GM19468 (cell line): ENCODE measurements around the gene SMYD4.
"Not testable (repeated sequence)": the region's sequence is repeated elsewhere in the genome, so short reads cannot be mapped to it uniquely, and the experiment has no call there.

ENCODE experiments used
- ATAC-seq: cut with Tn5 transposase; IDR thresholded peaks from one replicate; pipeline ENCODE4 v1.9.1; 2021; ENCODE audit warnings: mild to moderate bottlenecking, moderate library complexity, moderate number of reproducible peaks; ENCODE audit not compliant: unreplicated experiment; ENCODE audit errors: extremely low read depth

The SMYD4 gene, protein sequence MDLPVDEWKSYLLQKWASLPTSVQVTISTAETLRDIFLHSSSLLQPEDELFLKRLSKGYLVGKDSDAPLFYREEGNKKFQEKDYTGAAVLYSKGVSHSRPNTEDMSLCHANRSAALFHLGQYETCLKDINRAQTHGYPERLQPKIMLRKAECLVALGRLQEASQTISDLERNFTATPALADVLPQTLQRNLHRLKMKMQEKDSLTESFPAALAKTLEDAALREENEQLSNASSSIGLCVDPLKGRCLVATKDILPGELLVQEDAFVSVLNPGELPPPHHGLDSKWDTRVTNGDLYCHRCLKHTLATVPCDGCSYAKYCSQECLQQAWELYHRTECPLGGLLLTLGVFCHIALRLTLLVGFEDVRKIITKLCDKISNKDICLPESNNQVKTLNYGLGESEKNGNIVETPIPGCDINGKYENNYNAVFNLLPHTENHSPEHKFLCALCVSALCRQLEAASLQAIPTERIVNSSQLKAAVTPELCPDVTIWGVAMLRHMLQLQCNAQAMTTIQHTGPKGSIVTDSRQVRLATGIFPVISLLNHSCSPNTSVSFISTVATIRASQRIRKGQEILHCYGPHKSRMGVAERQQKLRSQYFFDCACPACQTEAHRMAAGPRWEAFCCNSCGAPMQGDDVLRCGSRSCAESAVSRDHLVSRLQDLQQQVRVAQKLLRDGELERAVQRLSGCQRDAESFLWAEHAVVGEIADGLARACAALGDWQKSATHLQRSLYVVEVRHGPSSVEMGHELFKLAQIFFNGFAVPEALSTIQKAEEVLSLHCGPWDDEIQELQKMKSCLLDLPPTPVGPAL

GRCh38 chr17:1829592-1830257, at the start of gene SMYD4, which contains the start of gene RPA1:
SMYD4 (minus strand) TSS chr17:1829902; CDS start chr17:1827994, 1,908 bp downstream.
RPA1 (plus strand) TSS chr17:1830005; CDS start chr17:1830094, 89 bp downstream.
- ATAC-seq: peak; percentile 44

- no peak for ATAC-seq
These were observed 48.9 kb upstream of the SMYD4 start for GRCh38 chr17:1878419-1879121.

DNA sequence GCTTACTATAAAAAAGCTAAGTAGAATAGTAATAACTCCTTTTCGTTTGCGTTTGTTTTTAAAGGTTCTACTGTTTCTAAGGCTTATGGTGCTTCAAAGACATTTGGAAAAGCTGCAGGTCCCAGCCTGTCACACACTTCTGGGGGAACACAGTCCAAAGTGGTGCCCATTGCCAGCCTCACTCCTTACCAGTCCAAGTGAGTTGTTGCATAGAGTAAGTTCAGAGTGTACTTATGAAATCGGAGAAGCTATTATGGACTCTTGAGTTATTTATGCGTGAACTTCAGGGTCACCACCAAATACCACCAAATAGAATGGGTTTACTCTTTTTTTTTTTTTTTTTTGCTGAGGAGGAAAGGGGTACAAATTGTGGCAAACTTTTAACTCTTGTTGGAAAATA, 45.9 kb upstream of the SMYD4 start:
- no peak for ATAC-seq

DNA sequence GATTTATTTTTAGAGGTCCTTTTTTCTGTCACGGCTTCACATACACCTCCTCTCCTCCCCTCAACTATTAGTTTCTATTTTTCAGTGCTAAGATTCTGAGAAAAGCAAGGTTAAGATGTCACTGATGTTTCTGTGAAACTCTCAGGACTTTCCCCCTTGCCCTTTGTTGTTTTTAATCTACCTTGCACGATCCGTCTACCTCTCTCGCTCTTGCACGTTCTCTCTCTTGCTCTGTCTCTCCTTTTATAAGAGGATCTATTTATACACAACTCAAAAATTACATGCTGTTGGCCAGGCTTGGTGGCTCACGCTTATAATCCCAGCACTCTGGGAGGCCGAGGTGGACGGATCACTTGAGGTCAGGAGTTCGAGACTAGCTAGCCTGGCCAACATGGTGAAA, 43.7 kb upstream of the SMYD4 start:
- ATAC-seq: no peak

DNA sequence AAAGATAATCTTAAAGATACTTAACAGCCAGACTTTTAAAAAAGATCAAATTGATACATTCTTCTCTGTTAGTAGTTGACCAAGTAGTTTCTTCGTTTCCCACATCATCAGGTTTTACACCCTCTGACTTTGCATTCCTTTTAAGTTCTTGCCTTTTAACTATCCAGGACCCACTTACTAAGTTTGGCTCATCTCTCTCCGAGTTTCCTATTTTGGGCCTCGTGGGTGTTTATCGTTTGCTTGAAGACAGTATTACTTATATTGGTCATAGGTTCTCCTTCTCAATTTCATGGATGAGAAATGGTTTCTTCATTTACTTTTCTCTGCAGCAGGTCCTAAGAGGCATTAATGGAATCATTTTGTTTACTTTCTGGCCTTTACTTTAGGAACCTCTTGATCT, 43.3 kb upstream of the SMYD4 start:
- no peak for ATAC-seq

- ATAC-seq: no peak
These were observed 42.6 kb upstream of the SMYD4 start for GRCh38 chr17:1872254-1872653.

DNA sequence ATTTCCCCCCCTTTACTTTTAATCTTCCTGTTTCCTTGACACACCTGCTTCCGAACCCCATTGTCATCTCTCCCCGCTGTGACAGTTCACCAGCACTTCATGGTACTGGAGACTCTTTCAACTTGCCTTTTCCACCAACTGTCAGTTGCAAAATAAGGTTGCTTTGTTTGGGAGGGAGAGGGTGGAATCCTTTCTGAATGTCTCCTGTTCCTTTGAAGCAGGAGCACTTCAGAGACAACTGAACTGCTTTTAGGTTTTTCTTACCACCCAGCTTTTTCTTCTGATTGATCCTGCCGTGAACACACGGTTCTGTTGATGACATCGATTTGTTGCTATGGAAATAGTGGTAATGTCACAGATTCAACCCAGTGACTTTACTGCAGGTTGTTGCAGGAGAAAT, 42.1 kb upstream of the SMYD4 start:
- no peak for ATAC-seq

DNA sequence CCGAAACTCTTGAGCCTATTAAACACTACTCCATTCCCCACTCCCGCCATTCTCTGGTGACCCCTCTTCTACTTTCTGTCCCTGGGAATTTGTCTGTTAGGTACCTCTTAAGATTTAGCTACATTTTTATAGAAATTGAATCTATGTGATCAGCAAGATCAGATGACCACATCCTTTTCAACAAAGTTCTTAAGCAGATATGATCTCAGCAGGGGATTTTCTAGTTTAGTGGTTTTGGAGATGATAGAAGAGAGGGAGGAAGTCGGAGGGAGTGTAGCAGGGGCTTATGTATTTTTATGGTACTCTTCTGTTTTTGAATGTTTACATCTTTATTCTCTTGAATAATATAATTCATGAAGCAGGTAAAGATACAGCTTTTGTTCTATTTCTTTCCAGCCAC, 40.9 kb upstream of the SMYD4 start:
- no peak for ATAC-seq

- ATAC-seq: no peak
These were observed 38.4 kb upstream of the SMYD4 start for GRCh38 chr17:1868090-1868489.

GRCh38 chr17:1867307-1867706, 37.6 kb upstream of the SMYD4 start:
- no peak for ATAC-seq

GRCh38 chr17:1865252-1866037, 35.7 kb upstream of the SMYD4 start:
- ATAC-seq: no peak

DNA sequence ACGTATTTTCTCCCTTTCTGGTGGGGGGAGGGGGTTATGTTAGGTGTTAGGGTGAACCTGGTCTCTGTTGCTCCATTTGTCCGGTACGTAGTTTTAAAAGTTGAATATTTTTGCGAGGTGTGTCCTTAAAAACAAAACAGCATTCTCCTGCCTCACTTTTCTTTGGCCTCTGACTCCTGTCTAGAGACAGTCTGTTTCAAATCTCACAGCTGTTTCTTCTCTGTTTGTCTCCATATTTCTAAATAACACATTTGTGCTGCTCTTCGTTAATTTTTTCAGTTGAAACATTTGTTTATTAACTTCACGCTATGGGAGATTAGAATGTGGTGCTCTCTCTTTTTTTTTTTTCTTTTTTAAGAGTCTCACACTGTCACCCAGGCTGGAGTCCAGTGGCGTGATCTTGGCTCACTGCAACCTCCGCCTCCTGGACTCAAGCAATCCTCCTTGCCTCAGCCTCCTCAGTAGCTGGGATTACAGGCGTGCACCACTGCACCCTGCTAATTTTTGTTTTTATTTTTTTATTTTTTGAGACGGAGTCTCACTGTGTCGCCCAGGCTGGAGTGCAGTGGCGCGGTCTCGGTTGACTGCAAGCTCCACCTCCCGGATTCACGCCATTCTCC, 31.8 kb upstream of the SMYD4 start:
- ATAC-seq: no peak

- no peak for ATAC-seq
These were observed 31.3 kb upstream of the SMYD4 start for GRCh38 chr17:1860978-1861377.

DNA sequence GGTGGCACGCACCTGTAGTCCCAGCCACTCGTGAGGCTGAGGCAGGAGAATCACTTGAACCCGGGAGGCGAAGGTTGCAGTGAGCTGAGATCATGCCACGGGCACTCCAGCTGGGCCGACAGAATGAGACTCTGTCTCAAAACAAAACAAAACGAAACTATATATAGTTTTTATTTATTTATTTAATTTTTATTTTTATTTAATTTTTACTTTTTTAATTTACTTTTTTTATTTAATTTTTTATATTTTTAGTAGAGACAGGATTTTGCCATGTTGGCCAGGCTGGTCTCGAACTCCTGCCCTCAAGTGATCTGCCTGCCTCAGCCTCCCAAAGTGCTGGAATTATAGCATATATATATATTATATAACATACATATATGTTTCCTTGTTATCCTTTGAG, 26.8 kb upstream of the SMYD4 start:
- not testable (repeated sequence) for ATAC-seq

- no peak for ATAC-seq
These were observed 24.0 kb upstream of the SMYD4 start for GRCh38 chr17:1853698-1854097.

DNA sequence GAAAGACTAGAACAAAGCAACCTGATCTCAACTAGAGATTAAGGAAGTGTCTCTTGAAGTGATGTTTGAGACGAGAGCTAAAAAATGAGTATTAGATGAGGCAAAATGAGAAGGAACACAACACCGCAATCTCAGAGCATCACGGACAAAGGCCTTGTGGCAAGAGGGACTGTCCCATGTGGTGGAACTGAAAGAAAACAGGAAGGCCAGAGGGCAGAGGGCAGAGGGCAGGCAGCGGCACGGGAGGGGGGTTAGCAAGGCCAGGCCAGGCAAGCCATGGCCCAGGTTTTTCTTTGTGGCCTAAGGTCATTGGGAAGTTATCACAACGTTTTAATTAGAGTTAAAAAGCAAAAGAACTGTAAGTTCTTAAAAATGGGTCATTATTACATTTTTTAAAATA, 22.6 kb upstream of the SMYD4 start:
- ATAC-seq: no peak

DNA sequence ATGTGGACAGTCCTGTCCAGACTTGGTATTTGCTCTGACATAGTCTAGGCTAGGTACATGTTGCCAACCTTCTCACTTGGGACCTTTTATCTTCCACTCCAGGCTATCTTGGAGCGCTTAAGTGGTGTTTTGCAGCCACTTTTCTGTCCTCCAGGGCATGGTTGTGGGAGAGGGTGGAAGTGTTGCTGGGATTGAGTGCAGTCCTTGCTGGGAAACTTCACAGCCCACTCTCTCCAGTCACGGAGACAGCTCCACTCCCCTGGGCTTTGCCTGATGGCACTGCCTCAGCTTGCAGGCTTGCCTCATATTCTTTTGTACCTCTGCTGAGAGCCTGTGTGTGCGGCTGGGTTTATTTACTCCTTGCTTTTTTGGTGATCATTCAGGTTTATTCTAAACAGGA, 17.5 kb upstream of the SMYD4 start:
- ATAC-seq: no peak

DNA sequence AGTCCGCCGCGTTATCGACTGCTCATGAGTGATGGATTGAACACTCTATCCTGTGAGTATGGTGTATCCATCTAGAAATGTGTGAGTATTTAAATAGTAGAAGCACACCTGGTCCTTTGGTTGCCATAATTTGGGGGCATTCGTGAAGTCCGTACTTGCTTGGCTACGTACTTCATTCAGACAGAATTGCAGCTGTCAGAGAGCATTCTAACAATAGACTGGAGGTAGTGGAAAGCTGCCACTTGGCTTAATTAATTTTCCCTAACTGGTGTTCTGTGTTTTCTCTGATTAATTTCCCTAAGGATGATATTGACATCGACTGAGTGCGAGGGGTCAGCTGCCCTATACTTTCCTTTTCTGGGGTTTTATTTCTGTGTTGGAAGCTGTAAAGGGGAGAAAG, 14.2 kb upstream of the SMYD4 start:
- ATAC-seq: no peak

DNA sequence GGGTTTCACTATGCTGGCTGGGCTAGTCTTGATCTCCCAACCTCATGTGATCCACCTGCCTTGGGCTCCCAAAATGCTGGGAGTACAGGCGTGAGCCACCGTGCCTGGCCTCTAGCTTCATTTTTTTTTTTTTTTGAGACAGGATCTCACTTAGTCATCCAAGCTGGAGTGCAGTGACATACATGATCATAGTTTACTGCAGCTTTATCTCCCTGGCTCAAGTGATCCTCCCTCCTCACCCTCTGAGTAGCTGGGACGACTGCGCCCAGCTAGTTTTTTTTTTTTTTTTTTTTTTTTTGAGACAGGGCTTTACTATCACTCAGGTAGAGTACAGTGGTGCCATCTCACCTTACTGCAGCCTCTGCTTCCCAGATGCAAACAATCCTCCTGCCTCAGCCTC, 9.8 kb upstream of the SMYD4 start:
- no peak for ATAC-seq
